ENCODE results near the gene PDYN. TPM values are rescaled to one million over a fixed set of nuclear protein-coding genes. Genes with fewer than 3 reads are reported as not detected.
"Not testable (repeated sequence)": the region's sequence is repeated elsewhere in the genome, so short reads cannot be mapped to it uniquely, and the experiment has no call there.

Gene PDYN
- total RNA-seq, result not detected

GRCh38 chr20:1993986-1994385 is at the start of gene PDYN:
Gene PDYN, minus strand, starts transcription at chr20:1994058. Its CDS starts 10,974 bp downstream, at chr20:1983084.
- Histone ChIP-seq H3K4me3 (ENCODE audit: low read length in 3 of 3) (no peak within 1 kb of the TSS), H3K27me3 (ENCODE audit: control insufficient read depth in 3 of 3, insufficient read depth in 3 of 3, low read length in 3 of 3) (peaks cover 85 to 87% (median 86%) of the 10 kb centered on the region in 3 donors), H3K9ac (ENCODE audit: low read depth in 1 of 3, low read length in 3 of 3) (no peak within 1 kb of the TSS), H3K36me3 (ENCODE audit: control insufficient read depth in 3 of 3, insufficient read depth in 3 of 3, low read length in 3 of 3) (no peaks in the 10 kb centered on the region), H3K27ac (ENCODE audit: low read depth, low read length) (no peak within 1 kb of the TSS), H3K4me1 (ENCODE audit: control insufficient read depth in 3 of 3, insufficient read depth in 3 of 3, low read length in 3 of 3) (no peaks in the 10 kb centered on the region), H3K9me3 (ENCODE audit: control insufficient read depth in 3 of 3, low read length in 3 of 3) (no peaks in the 10 kb centered on the region)

- Histone ChIP-seq H3K27ac (ENCODE audit: low read depth, low read length) (no peak overlapping the region), H3K9ac (ENCODE audit: low read depth in 1 of 3, low read length in 3 of 3) (no peak overlapping the region), H3K36me3 (ENCODE audit: control insufficient read depth in 3 of 3, insufficient read depth in 3 of 3, low read length in 3 of 3) (no peaks in the 10 kb centered on the region), H3K4me1 (ENCODE audit: control insufficient read depth in 3 of 3, insufficient read depth in 3 of 3, low read length in 3 of 3) (no peaks in the 10 kb centered on the region), H3K9me3 (ENCODE audit: control insufficient read depth in 3 of 3, low read length in 3 of 3) (no peaks in the 10 kb centered on the region), H3K4me3 (ENCODE audit: low read length in 3 of 3) (no peak overlapping the region), H3K27me3 (ENCODE audit: control insufficient read depth in 3 of 3, insufficient read depth in 3 of 3, low read length in 3 of 3) (peaks cover 4 to 13% (median 5%) of the 10 kb centered on the region in 3 donors)
Measured at GRCh38 chr20:2042400-2042799, 48.5 kb upstream of the PDYN start.

- peaks cover 7 to 14% (median 9%) of the 10 kb centered on the region in 3 donors for H3K27me3 ChIP-seq (ENCODE audit: control insufficient read depth in 3 of 3, insufficient read depth in 3 of 3, low read length in 3 of 3)
Measured at GRCh38 chr20:2038161-2038560, 44.3 kb upstream of the PDYN start.

GRCh38 chr20:2037296-2037914 is 43.5 kb upstream of the PDYN start:
- H3K4me3 ChIP-seq (ENCODE audit: low read length in 3 of 3), result no peak overlapping the region
- no peaks in the 10 kb centered on the region for H3K4me1 ChIP-seq (ENCODE audit: control insufficient read depth in 3 of 3, insufficient read depth in 3 of 3, low read length in 3 of 3)
- no peaks in the 10 kb centered on the region for H3K9me3 ChIP-seq (ENCODE audit: control insufficient read depth in 3 of 3, low read length in 3 of 3)
- no peak overlapping the region for H3K27ac ChIP-seq (ENCODE audit: low read depth, low read length)
- peaks cover 7 to 14% (median 9%) of the 10 kb centered on the region in 3 donors for H3K27me3 ChIP-seq (ENCODE audit: control insufficient read depth in 3 of 3, insufficient read depth in 3 of 3, low read length in 3 of 3)
- H3K9ac ChIP-seq (ENCODE audit: low read depth in 1 of 3, low read length in 3 of 3), result no peak overlapping the region
- no peaks in the 10 kb centered on the region for H3K36me3 ChIP-seq (ENCODE audit: control insufficient read depth in 3 of 3, insufficient read depth in 3 of 3, low read length in 3 of 3)

More at GRCh38 chr20:2038161-2038560, 44.3 kb upstream of the PDYN start:
- Histone ChIP-seq H3K36me3 (ENCODE audit: control insufficient read depth in 3 of 3, insufficient read depth in 3 of 3, low read length in 3 of 3) (no peaks in the 10 kb centered on the region), H3K4me3 (ENCODE audit: low read length in 3 of 3) (no peak overlapping the region), H3K9me3 (ENCODE audit: control insufficient read depth in 3 of 3, low read length in 3 of 3) (no peaks in the 10 kb centered on the region), H3K9ac (ENCODE audit: low read depth in 1 of 3, low read length in 3 of 3) (no peak overlapping the region), H3K27ac (ENCODE audit: low read depth, low read length) (no peak overlapping the region), H3K4me1 (ENCODE audit: control insufficient read depth in 3 of 3, insufficient read depth in 3 of 3, low read length in 3 of 3) (no peaks in the 10 kb centered on the region)

GRCh38 chr20:2036357-2036756 is 42.5 kb upstream of the PDYN start:
- H3K27me3 ChIP-seq (ENCODE audit: control insufficient read depth in 3 of 3, insufficient read depth in 3 of 3, low read length in 3 of 3), result peaks cover 12 to 14% (median 14%) of the 10 kb centered on the region in 3 donors
- H3K9ac ChIP-seq (ENCODE audit: low read depth in 1 of 3, low read length in 3 of 3); H3K4me1 ChIP-seq (ENCODE audit: control insufficient read depth in 3 of 3, insufficient read depth in 3 of 3, low read length in 3 of 3); H3K27ac ChIP-seq (ENCODE audit: low read depth, low read length); H3K36me3 ChIP-seq (ENCODE audit: control insufficient read depth in 3 of 3, insufficient read depth in 3 of 3, low read length in 3 of 3); H3K4me3 ChIP-seq (ENCODE audit: low read length in 3 of 3); H3K9me3 ChIP-seq (ENCODE audit: control insufficient read depth in 3 of 3, low read length in 3 of 3): not testable (repeated sequence)

GRCh38 chr20:2032168-2032567 is 38.3 kb upstream of the PDYN start:
- Histone ChIP-seq H3K27ac (ENCODE audit: low read depth, low read length) (no peak overlapping the region), H3K27me3 (ENCODE audit: control insufficient read depth in 3 of 3, insufficient read depth in 3 of 3, low read length in 3 of 3) (peaks cover 11 to 14% (median 11%) of the 10 kb centered on the region in 3 donors), H3K4me3 (ENCODE audit: low read length in 3 of 3) (no peak overlapping the region), H3K9ac (ENCODE audit: low read depth in 1 of 3, low read length in 3 of 3) (no peak overlapping the region), H3K36me3 (ENCODE audit: control insufficient read depth in 3 of 3, insufficient read depth in 3 of 3, low read length in 3 of 3) (no peaks in the 10 kb centered on the region), H3K9me3 (ENCODE audit: control insufficient read depth in 3 of 3, low read length in 3 of 3) (no peaks in the 10 kb centered on the region), H3K4me1 (ENCODE audit: control insufficient read depth in 3 of 3, insufficient read depth in 3 of 3, low read length in 3 of 3) (no peaks in the 10 kb centered on the region)

- Histone ChIP-seq H3K36me3 (ENCODE audit: control insufficient read depth in 3 of 3, insufficient read depth in 3 of 3, low read length in 3 of 3) (no peaks in the 10 kb centered on the region), H3K9ac (ENCODE audit: low read depth in 1 of 3, low read length in 3 of 3) (no peak overlapping the region), H3K27me3 (ENCODE audit: control insufficient read depth in 3 of 3, insufficient read depth in 3 of 3, low read length in 3 of 3) (peaks cover 9 to 20% (median 19%) of the 10 kb centered on the region in 3 donors), H3K4me3 (ENCODE audit: low read length in 3 of 3) (no peak overlapping the region), H3K9me3 (ENCODE audit: control insufficient read depth in 3 of 3, low read length in 3 of 3) (peaks cover 0 to 4% (median 0%) of the 10 kb centered on the region in 3 donors), H3K27ac (ENCODE audit: low read depth, low read length) (no peak overlapping the region), H3K4me1 (ENCODE audit: control insufficient read depth in 3 of 3, insufficient read depth in 3 of 3, low read length in 3 of 3) (no peaks in the 10 kb centered on the region)
Measured at GRCh38 chr20:2026514-2026913, 32.7 kb upstream of the PDYN start.

- Histone ChIP-seq H3K9me3 (ENCODE audit: control insufficient read depth in 3 of 3, low read length in 3 of 3) (peaks cover 0 to 4% (median 0%) of the 10 kb centered on the region in 3 donors), H3K4me1 (ENCODE audit: control insufficient read depth in 3 of 3, insufficient read depth in 3 of 3, low read length in 3 of 3) (no peaks in the 10 kb centered on the region), H3K4me3 (ENCODE audit: low read length in 3 of 3) (no peak overlapping the region), H3K27me3 (ENCODE audit: control insufficient read depth in 3 of 3, insufficient read depth in 3 of 3, low read length in 3 of 3) (peaks cover 6 to 20% (median 19%) of the 10 kb centered on the region in 3 donors), H3K36me3 (ENCODE audit: control insufficient read depth in 3 of 3, insufficient read depth in 3 of 3, low read length in 3 of 3) (no peaks in the 10 kb centered on the region), H3K27ac (ENCODE audit: low read depth, low read length) (no peak overlapping the region), H3K9ac (ENCODE audit: low read depth in 1 of 3, low read length in 3 of 3) (no peak overlapping the region)
Measured at GRCh38 chr20:2026004-2026403, 32.1 kb upstream of the PDYN start.

- no peaks in the 10 kb centered on the region for H3K36me3 ChIP-seq (ENCODE audit: control insufficient read depth in 3 of 3, insufficient read depth in 3 of 3, low read length in 3 of 3)
- H3K27me3 ChIP-seq (ENCODE audit: control insufficient read depth in 3 of 3, insufficient read depth in 3 of 3, low read length in 3 of 3), result peaks cover 6 to 19% (median 17%) of the 10 kb centered on the region in 3 donors
- peaks cover 0 to 4% (median 0%) of the 10 kb centered on the region in 3 donors for H3K9me3 ChIP-seq (ENCODE audit: control insufficient read depth in 3 of 3, low read length in 3 of 3)
- no peak overlapping the region for H3K4me3 ChIP-seq (ENCODE audit: low read length in 3 of 3)
- no peak overlapping the region for H3K9ac ChIP-seq (ENCODE audit: low read depth in 1 of 3, low read length in 3 of 3)
- H3K4me1 ChIP-seq (ENCODE audit: control insufficient read depth in 3 of 3, insufficient read depth in 3 of 3, low read length in 3 of 3), result no peaks in the 10 kb centered on the region
- H3K27ac ChIP-seq (ENCODE audit: low read depth, low read length), result no peak overlapping the region
Measured at GRCh38 chr20:2023151-2023550, 29.3 kb upstream of the PDYN start.

- no peak overlapping the region for H3K9ac ChIP-seq (ENCODE audit: low read depth in 1 of 3, low read length in 3 of 3)
- peaks cover 0 to 4% (median 0%) of the 10 kb centered on the region in 3 donors for H3K9me3 ChIP-seq (ENCODE audit: control insufficient read depth in 3 of 3, low read length in 3 of 3)
- peaks cover 6 to 19% (median 17%) of the 10 kb centered on the region in 3 donors for H3K27me3 ChIP-seq (ENCODE audit: control insufficient read depth in 3 of 3, insufficient read depth in 3 of 3, low read length in 3 of 3)
- no peaks in the 10 kb centered on the region for H3K36me3 ChIP-seq (ENCODE audit: control insufficient read depth in 3 of 3, insufficient read depth in 3 of 3, low read length in 3 of 3)
- no peaks in the 10 kb centered on the region for H3K4me1 ChIP-seq (ENCODE audit: control insufficient read depth in 3 of 3, insufficient read depth in 3 of 3, low read length in 3 of 3)
- H3K4me3 ChIP-seq (ENCODE audit: low read length in 3 of 3), result no peak overlapping the region
- no peak overlapping the region for H3K27ac ChIP-seq (ENCODE audit: low read depth, low read length)
Measured at GRCh38 chr20:2022163-2022562, 28.3 kb upstream of the PDYN start.

Measured in skeletal muscle tissue (tissue), 4 donors.